GM18858 (cell line): ENCODE measurements around the gene IFT80.

Experiments
- ATAC-seq: cut with Tn5 transposase; IDR thresholded peaks from one replicate; pipeline ENCODE4 v1.9.1; 2021; ENCODE audit not compliant: unreplicated experiment

The IFT80 gene

DNA sequence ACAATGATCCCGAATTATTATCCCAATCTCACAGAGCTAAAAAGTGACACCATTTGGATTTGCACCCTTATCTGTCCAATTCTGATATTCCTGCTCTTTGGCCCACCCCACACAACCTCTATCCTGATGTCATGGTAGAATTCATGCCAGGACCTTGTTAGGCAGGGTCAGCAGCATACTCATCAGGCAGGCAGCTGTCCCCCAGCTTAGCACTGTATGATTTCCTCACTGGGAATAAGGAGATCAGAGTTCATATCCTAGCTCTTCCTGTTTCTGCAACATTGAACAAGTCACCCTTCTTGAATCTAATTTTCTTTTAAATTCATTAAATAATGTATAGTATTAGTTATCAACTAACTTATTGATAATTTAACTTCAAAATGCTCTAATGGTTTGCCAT is 185.8 kb downstream of the IFT80 start:
- no peak for ATAC-seq

DNA sequence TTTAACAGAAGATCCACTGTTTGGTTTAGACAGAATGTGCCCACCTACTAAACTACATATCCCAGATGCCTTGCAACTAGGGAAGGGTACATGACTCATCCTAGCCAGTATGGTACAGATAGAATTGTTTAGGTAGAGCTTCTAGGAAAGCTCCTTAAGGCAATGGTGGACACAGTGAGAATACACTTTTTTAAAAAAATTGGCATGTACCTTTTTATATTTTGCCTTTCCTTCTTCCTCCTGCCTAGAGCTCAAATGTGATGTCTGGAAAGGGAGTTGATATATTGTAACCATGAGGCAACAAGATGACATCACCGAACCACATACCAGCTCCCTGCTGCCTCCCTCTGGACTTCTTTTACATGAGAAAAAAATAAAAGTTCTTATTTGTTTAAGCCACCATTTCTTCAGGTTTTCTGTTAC is 188.2 kb downstream of the IFT80 start:
- no peak for ATAC-seq

GRCh38 chr3:160210341-160210740 is 188.7 kb downstream of the IFT80 start:
- ATAC-seq, result no peak
